Neural cell (in vitro differentiated cells): Measurements from ENCODE around the gene SELENOF. TPM values are rescaled to one million over a fixed set of nuclear protein-coding genes. Genes with fewer than 3 reads are reported as not detected.

Experiments used
- H2AFZ ChIP-seq: fragments of 200-600, 300-800 bp; sonication (generic), shearing (Covaris generic); 2 replicates; pipeline ENCODE4 v1.6.0; 2014; ENCODE audit warnings: low read depth, mild to moderate bottlenecking, antibody characterized with exemption, low read length, moderate library complexity
- H3F3A ChIP-seq: fragments of 200-600 bp; shearing (Covaris generic); 2 replicates; pipeline ENCODE4 v1.6.1; 2016; ENCODE audit warnings: mild to moderate bottlenecking, moderate library complexity, mixed read lengths, antibody characterized with exemption, low read length; ENCODE audit not compliant: insufficient read depth, poor library complexity, severe bottlenecking
- H3K27ac ChIP-seq: fragments of 200-600, 300-800 bp; sonication (generic), shearing (Covaris generic); 2 replicates; pipeline ENCODE4 v1.5.1; 2014; ENCODE audit warnings: mild to moderate bottlenecking, low read length, moderate library complexity
- H3K27me3 ChIP-seq: fragments of 300-800, 200-600 bp; sonication (generic), shearing (Covaris generic); 2 replicates; pipeline ENCODE4 v1.6.0; 2014; ENCODE audit warnings: mild to moderate bottlenecking, low read depth, low read length, moderate library complexity; ENCODE audit not compliant: insufficient read depth
- H3K36me3 ChIP-seq: fragments of 300-800, 200-600 bp; sonication (generic), shearing (Covaris generic); 2 replicates; pipeline ENCODE4 v1.5.1; 2014; ENCODE audit warnings: mild to moderate bottlenecking, antibody characterized with exemption, low read length, moderate library complexity; ENCODE audit not compliant: insufficient read depth
- H3K4me2 ChIP-seq: fragments of 300-800, 200-600 bp; sonication (generic), shearing (Covaris generic); 2 replicates; pipeline ENCODE4 v1.6.0; 2014; ENCODE audit warnings: mild to moderate bottlenecking, low read length
- H3K4me3 ChIP-seq: fragments of 300-800, 200-600 bp; sonication (generic), shearing (Covaris generic); 2 replicates; pipeline ENCODE4 v1.5.1; 2014; ENCODE audit warnings: mild to moderate bottlenecking, low read length, moderate library complexity
- H3K79me2 ChIP-seq: fragments of 200-600 bp; shearing (Covaris generic); replicated peaks from 2 replicates; pipeline ENCODE4 v1.6.0; 2014; ENCODE audit warnings: mild to moderate bottlenecking, low read length, moderate library complexity; ENCODE audit not compliant: insufficient read depth
- H3K9ac ChIP-seq: fragments of 300-800, 200-600 bp; sonication (generic), shearing (Covaris generic); 2 replicates; pipeline ENCODE4 v1.6.1; 2016; ENCODE audit warnings: mild to moderate bottlenecking, low read length, mixed read lengths
- H3K9me2 ChIP-seq: fragments of 200-600 bp; shearing (Covaris generic); 2 replicates; pipeline ENCODE4 v1.6.1; 2016; ENCODE audit warnings: mild to moderate bottlenecking, low read length, mixed read lengths; ENCODE audit not compliant: insufficient read depth
- H3K9me3 ChIP-seq: fragments of 200-600, 300-800 bp; sonication (generic), shearing (Covaris generic); 2 replicates; pipeline ENCODE4 v1.6.1; 2016; ENCODE audit warnings: mild to moderate bottlenecking, mixed run types, low read length, moderate library complexity, mixed read lengths
- H4K20me1 ChIP-seq: fragments of 200-600 bp; shearing (Covaris generic); 2 replicates; pipeline ENCODE4 v1.6.1; 2016; ENCODE audit warnings: mild to moderate bottlenecking, mixed run types; ENCODE audit not compliant: insufficient read depth
- CTCF ChIP-seq: fragments of 450-650 bp; IDR thresholded peaks from 2 replicates; pipeline ENCODE4 v1.5.1; 2014; ENCODE audit warnings: antibody characterized with exemption, mild to moderate bottlenecking, moderate library complexity; ENCODE audit not compliant: poor library complexity, severe bottlenecking
- EP300 ChIP-seq: fragments of 450-650 bp; conservative IDR thresholded peaks from 2 replicates; pipeline ENCODE4 v1.6.1; 2014; ENCODE audit warnings: antibody characterized with exemption, mild to moderate bottlenecking, moderate library complexity; ENCODE audit not compliant: poor library complexity, severe bottlenecking
- EZH2 ChIP-seq: fragments of 200-600, 300-800 bp; shearing (Covaris generic), sonication (generic); IDR thresholded peaks from 2 replicates; pipeline ENCODE4 v1.6.1; 2014; ENCODE audit warnings: antibody characterized with exemption, low read length, borderline replicate concordance, mild to moderate bottlenecking; ENCODE audit not compliant: insufficient read depth, poor library complexity, severe bottlenecking
- MXI1 ChIP-seq: fragments of 450-650 bp; conservative IDR thresholded peaks from 2 replicates; pipeline ENCODE4 v1.6.1; 2014; ENCODE audit warnings: antibody characterized with exemption, mild to moderate bottlenecking; ENCODE audit not compliant: poor library complexity, severe bottlenecking
- POLR2AphosphoS5 ChIP-seq: IDR thresholded peaks from 2 replicates; pipeline ENCODE4 v1.6.1; 2012
- RAD21 ChIP-seq: fragments of 450-650 bp; conservative IDR thresholded peaks from 2 replicates; pipeline ENCODE4 v1.6.1; 2014; ENCODE audit warnings: antibody characterized with exemption, mild to moderate bottlenecking, moderate library complexity
- REST ChIP-seq: IDR thresholded peaks from 2 replicates; pipeline ENCODE4 v1.6.1; 2012; ENCODE audit warnings: borderline replicate concordance
- SMC3 ChIP-seq: fragments of 450-650 bp; conservative IDR thresholded peaks from 2 replicates; pipeline ENCODE4 v1.6.1; 2014; ENCODE audit warnings: antibody characterized with exemption, mild to moderate bottlenecking, moderate library complexity; ENCODE audit not compliant: poor library complexity
- TAF1 ChIP-seq: IDR thresholded peaks from 2 replicates; pipeline ENCODE4 v1.6.1; 2012; ENCODE audit warnings: low read depth
- polyA plus RNA-seq: library from polyadenylated mRNA; depleted of rRNA; stranded (reverse); fragments of >200 nt; gene quantifications from 2 replicates; pipeline ENCODE4 v1.2.3, GENCODE V29; 2014

The SELENOF gene
- polyA plus RNA-seq, 1 donor from 2014 or later = 198 TPM

GRCh38 chr1:86953167-86953566, 39.2 kb upstream of the SELENOF start:
- Histone ChIP-seq H3F3A (no peaks in the 10 kb centered on the region), H2AFZ (no peak overlapping the region), H3K9me3 (no peaks in the 10 kb centered on the region), H3K27me3 (no peaks in the 10 kb centered on the region), H3K27ac (no peak overlapping the region), H3K9me2 (no peaks in the 10 kb centered on the region), H3K4me3 (no peak overlapping the region), H3K4me2 (no peak overlapping the region), H4K20me1 (no peaks in the 10 kb centered on the region), H3K79me2 (peaks cover 14% of the 10 kb centered on the region), H3K9ac (no peak overlapping the region), H3K36me3 (no peaks in the 10 kb centered on the region)
- no peak for TF ChIP-seq POLR2AphosphoS5
- TF ChIP-seq EZH2 = no peak
- TF ChIP-seq REST = no peak
- no peak for TF ChIP-seq CTCF

GRCh38 chr1:86951430-86951829, 37.5 kb upstream of the SELENOF start:
- no peak overlapping the region for H3K4me2 ChIP-seq

More at GRCh38 chr1:86951430-86951829, 37.5 kb upstream of the SELENOF start:
- Histone ChIP-seq H3K27me3 (no peaks in the 10 kb centered on the region), H3K9me3 (no peaks in the 10 kb centered on the region), H3K79me2 (peaks cover 25% of the 10 kb centered on the region), H3K4me3 (no peak overlapping the region), H3K27ac (no peak overlapping the region), H3K9me2 (no peaks in the 10 kb centered on the region), H2AFZ (no peak overlapping the region), H3K36me3 (no peaks in the 10 kb centered on the region), H3F3A (no peaks in the 10 kb centered on the region), H3K9ac (no peak overlapping the region), H4K20me1 (no peaks in the 10 kb centered on the region)
- TF ChIP-seq TAF1 = no peak
- TF ChIP-seq MXI1 = no peak
- no peak for TF ChIP-seq SMC3
- TF ChIP-seq CTCF = no peak
- TF ChIP-seq REST = no peak
- no peak for TF ChIP-seq EP300
- TF ChIP-seq RAD21 = no peak
- TF ChIP-seq EZH2 = no peak
- no peak for TF ChIP-seq POLR2AphosphoS5
